WTC11 (cell line): ENCODE data around the gene EVA1A.

ENCODE experiments used
- CTCF ChIP-seq: fragments of 200-600 bp; IDR thresholded peaks from 2 replicates; pipeline ENCODE4 v1.8.0; 2022; ENCODE audit warnings: antibody characterized with exemption
- JAZF1 ChIP-seq: fragments of 250-450 bp; sonication (Bioruptor Pico); IDR thresholded peaks from 2 replicates; pipeline ENCODE4 v1.9.0; 2021; ENCODE audit warnings: moderate library complexity, mild to moderate bottlenecking, inconsistent platforms
- MAX ChIP-seq: sonication (generic); formaldehyde crosslinking; IDR thresholded peaks from 2 replicates; pipeline ENCODE4 v1.8.0; 2022; ENCODE audit warnings: mild to moderate bottlenecking, missing genetic modification reagents

- TF ChIP-seq CTCF (no peak), JAZF1 (CRISPR knock-in tag) (no peak), MAX (CRISPR knock-in tag) (no peak)
Observed at GRCh38 chr2:75559680-75560021, 1.1 kb downstream of the EVA1A start.
